ENCODE measurements around the gene AURKAIP1. TPM values are rescaled to one million over a fixed set of nuclear protein-coding genes. Genes with fewer than 3 reads are reported as not detected.

AURKAIP1 gene
- total and polyA plus RNA-seq, 2 of the 13 experiments (the other 11 are each of a cell fraction or from before 2014, with no cell fraction given): 69.5 to 175 TPM

DNA sequence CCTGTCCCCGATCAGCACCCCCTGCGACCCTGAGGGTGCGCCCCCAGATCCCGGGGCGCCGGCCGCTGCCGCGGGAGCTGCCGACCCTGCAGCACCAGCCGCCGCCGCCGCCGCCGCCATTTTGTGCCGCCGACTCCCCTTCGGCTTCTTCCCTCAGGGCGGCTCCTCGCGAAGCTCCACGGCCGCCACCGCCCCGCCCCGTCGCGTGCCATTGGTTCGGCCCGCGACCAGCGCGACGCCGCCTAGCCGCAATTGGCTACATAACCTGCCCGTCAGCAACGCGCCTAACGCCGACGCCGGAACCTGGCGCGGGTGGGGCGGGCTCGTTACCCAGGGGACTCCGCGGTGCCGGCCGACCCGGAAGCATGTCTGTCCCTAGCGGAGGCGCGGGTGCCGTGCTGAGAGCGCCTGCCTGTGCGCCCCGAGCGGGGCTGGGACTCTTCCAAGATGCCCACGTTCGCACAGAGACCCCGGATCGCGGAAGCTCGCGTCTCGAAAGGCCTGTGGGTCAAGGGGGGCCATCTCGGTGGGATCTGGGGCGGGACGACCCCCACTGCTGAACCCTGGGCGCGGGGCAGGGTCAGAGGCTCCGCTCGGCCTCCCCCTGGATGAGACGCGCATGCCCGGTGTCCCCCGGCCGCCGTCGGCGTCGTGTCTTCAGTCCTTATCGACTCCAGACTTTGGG is 24.3 kb upstream of the AURKAIP1 start, which contains the start of gene CCNL2 (continued):
- TF ChIP-seq, protein P1, sequence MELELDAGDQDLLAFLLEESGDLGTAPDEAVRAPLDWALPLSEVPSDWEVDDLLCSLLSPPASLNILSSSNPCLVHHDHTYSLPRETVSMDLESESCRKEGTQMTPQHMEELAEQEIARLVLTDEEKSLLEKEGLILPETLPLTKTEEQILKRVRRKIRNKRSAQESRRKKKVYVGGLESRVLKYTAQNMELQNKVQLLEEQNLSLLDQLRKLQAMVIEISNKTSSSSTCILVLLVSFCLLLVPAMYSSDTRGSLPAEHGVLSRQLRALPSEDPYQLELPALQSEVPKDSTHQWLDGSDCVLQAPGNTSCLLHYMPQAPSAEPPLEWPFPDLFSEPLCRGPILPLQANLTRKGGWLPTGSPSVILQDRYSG (CRISPR knock-in tag; IDR thresholded peaks at IDR 0.05): no peak; the same call in 1 of the 2 replicates
- TF ChIP-seq ISX (CRISPR knock-in tag; conservative IDR thresholded peaks at IDR 0.05) (no peak), TCF7L2 (IDR thresholded peaks at IDR 0.05; ENCODE audit: low read depth, low read length) (no peak), CHD4 (IDR thresholded peaks at IDR 0.05; ENCODE audit: borderline replicate concordance, low read length) (no peak), RXRB (CRISPR knock-in tag; IDR thresholded peaks at IDR 0.05; ENCODE audit: borderline replicate concordance) (peak; percentile 49), ZNF121 (CRISPR knock-in tag; IDR thresholded peaks at IDR 0.05) (no peak), NRL (CRISPR knock-in tag; IDR thresholded peaks at IDR 0.05; ENCODE audit: borderline replicate concordance) (no peak; the same call in none of the 2 replicates), SP2 (CRISPR knock-in tag; IDR thresholded peaks at IDR 0.05) (peak; percentile 99), WIZ (CRISPR knock-in tag; IDR thresholded peaks at IDR 0.05) (no peak), AHR (CRISPR knock-in tag; IDR thresholded peaks at IDR 0.05) (0 out of 2 replicates have a peak, but pooled peaks have one; percentile 1)
- TF ChIP-seq, protein P2, sequence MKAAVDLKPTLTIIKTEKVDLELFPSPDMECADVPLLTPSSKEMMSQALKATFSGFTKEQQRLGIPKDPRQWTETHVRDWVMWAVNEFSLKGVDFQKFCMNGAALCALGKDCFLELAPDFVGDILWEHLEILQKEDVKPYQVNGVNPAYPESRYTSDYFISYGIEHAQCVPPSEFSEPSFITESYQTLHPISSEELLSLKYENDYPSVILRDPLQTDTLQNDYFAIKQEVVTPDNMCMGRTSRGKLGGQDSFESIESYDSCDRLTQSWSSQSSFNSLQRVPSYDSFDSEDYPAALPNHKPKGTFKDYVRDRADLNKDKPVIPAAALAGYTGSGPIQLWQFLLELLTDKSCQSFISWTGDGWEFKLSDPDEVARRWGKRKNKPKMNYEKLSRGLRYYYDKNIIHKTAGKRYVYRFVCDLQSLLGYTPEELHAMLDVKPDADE (CRISPR knock-in tag; IDR thresholded peaks at IDR 0.05): no peak
- TF ChIP-seq, protein P3, sequence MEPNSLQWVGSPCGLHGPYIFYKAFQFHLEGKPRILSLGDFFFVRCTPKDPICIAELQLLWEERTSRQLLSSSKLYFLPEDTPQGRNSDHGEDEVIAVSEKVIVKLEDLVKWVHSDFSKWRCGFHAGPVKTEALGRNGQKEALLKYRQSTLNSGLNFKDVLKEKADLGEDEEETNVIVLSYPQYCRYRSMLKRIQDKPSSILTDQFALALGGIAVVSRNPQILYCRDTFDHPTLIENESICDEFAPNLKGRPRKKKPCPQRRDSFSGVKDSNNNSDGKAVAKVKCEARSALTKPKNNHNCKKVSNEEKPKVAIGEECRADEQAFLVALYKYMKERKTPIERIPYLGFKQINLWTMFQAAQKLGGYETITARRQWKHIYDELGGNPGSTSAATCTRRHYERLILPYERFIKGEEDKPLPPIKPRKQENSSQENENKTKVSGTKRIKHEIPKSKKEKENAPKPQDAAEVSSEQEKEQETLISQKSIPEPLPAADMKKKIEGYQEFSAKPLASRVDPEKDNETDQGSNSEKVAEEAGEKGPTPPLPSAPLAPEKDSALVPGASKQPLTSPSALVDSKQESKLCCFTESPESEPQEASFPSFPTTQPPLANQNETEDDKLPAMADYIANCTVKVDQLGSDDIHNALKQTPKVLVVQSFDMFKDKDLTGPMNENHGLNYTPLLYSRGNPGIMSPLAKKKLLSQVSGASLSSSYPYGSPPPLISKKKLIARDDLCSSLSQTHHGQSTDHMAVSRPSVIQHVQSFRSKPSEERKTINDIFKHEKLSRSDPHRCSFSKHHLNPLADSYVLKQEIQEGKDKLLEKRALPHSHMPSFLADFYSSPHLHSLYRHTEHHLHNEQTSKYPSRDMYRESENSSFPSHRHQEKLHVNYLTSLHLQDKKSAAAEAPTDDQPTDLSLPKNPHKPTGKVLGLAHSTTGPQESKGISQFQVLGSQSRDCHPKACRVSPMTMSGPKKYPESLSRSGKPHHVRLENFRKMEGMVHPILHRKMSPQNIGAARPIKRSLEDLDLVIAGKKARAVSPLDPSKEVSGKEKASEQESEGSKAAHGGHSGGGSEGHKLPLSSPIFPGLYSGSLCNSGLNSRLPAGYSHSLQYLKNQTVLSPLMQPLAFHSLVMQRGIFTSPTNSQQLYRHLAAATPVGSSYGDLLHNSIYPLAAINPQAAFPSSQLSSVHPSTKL (CRISPR knock-in tag; IDR thresholded peaks at IDR 0.05): no peak
- TF ChIP-seq, protein P4, sequence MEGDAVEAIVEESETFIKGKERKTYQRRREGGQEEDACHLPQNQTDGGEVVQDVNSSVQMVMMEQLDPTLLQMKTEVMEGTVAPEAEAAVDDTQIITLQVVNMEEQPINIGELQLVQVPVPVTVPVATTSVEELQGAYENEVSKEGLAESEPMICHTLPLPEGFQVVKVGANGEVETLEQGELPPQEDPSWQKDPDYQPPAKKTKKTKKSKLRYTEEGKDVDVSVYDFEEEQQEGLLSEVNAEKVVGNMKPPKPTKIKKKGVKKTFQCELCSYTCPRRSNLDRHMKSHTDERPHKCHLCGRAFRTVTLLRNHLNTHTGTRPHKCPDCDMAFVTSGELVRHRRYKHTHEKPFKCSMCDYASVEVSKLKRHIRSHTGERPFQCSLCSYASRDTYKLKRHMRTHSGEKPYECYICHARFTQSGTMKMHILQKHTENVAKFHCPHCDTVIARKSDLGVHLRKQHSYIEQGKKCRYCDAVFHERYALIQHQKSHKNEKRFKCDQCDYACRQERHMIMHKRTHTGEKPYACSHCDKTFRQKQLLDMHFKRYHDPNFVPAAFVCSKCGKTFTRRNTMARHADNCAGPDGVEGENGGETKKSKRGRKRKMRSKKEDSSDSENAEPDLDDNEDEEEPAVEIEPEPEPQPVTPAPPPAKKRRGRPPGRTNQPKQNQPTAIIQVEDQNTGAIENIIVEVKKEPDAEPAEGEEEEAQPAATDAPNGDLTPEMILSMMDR (CRISPR knock-in tag; IDR thresholded peaks at IDR 0.05): peak; percentile 63
